Measurements from ENCODE around the gene ABCA4.

GRCh38 chr1:94132111-94132510, 11.2 kb upstream of the ABCA4 start:
- TF ChIP-seq CTCF (IDR thresholded peaks at IDR 0.05) (no peak), POLR2AphosphoS5 (IDR thresholded peaks at IDR 0.05) (no peak), POLR2A (IDR thresholded peaks at IDR 0.05; ENCODE audit: low read depth) (no peak)

All from esophagus muscularis mucosa (tissue), 3 donors.